Eye (tissue), 1 donor: ENCODE measurements around the gene ZFAND6.
"Not testable (repeated sequence)": the region's sequence is repeated elsewhere in the genome, so short reads cannot be mapped to it uniquely, and the experiment has no call there.

ENCODE experiments used
- DNase-seq: peaks from one replicate; pipeline ENCODE4 v3.0.0-alpha.2; 2015

Gene ZFAND6

DNA sequence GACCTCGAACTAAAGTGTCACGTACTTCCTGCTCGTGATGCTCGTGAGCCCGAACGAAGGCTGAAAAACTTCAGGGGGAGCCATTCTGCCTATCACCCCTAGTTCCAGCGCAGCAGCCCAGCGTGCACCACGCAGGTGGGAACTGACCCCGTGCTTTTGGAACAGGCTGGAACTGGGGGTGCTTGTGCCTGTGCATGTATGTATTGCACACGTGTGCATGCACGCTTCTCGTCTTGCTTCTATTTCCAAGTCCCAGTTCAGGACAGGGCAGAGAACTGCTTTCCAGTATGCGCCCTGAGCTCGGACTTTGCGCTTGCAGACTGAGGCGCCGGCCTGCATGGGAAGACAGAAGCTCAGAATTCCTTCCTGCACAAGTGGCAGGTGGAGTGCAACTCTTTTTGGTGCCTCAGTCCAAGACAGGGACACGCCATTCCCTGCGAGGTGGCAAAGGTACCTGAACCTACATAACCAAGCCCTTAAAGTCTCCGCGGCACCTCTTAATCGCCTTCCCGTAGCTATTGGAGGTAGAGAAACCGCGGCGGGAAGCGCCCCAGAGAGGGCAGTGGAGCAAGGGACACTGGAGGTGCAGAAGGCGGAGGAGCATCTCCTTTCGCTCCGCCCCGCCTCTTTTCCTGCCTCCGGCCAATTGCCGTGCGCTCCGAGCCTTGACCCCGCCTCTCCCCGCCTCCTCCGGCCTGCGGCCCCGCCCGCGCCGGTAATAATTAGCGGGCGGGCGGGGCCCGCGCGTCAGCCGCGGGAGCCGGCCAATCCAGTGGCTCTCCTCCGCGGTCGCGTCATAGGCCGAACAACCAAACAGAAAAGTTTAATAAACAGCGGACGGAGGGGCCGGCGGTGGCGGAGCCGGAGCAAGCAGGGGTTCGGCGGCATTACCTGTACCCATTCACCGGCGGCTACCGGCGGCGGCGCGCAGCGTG is at the start of gene ZFAND6:
TSS of gene ZFAND6 (plus strand) at position 826 of the 935 bp plus-strand sequence. CDS start 60,669 bp downstream, outside the sequence.
- peak; percentile 98 for DNase-seq

DNA sequence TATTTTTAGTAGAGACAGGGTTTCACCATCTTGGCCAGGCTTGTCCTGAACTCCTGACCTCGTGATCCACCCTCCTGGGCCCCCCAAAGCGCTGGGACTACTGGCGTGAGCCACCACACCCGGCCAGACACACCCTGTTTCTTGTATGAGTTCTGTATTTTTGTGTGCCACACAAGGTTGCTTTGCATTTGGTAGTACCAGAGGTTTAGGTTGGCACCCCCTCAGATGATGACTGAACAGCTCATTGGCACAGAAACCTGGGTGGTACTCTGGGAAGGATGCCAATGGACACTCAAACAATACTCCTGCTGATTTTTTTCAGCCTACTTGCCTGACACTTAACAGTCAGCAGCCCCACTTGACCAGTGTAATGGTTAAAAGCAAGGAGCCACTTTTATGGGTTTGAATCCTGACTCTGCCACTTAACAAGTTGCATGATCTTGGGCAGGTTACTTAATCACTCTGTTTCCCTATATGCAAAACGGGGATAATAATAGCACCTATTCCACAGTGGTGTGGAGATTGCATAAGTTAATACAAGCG is 49.3 kb upstream of the ZFAND6 start:
- no peak for DNase-seq

DNA sequence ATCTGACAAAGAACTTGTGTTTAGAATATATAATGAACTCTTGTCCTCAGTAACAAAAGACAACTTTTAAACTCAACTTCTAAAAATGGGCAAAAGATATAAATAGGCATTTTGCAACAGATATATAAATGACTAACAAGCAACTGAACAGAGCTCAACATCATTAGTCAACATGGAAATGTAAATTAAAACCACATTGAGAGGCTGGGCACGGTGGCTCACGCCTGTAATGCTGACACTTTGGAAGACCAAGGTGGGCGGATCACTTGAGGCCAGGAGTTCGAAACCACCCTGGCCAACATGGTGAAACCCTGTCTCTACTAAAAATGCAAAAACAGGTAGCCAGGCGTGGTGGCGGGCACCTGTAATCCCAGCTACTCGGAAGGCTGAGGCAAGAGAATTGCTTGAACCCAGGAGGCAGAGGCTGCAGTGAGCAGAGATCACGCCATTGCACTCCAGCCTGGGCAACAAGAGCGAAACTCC is 48.4 kb upstream of the ZFAND6 start:
- DNase-seq = not testable (repeated sequence)

DNA sequence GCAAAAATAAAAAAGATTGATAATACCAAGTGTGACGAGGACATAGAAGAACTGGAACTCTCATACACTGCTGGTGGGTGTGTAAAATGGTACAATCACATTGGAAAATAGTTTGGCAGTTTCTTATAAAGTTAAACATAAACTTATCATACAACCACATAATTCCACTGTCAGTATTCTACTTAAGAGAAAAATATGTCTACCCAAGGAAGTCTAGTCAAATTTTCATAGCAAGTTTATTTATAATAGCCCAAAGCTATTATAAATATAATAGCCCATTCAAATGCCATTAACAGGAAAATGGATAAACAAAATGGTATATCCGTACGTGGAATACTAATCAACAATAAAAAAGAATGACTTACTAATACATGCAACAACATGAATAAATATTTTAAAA is 47.9 kb upstream of the ZFAND6 start:
- DNase-seq = no peak

DNA sequence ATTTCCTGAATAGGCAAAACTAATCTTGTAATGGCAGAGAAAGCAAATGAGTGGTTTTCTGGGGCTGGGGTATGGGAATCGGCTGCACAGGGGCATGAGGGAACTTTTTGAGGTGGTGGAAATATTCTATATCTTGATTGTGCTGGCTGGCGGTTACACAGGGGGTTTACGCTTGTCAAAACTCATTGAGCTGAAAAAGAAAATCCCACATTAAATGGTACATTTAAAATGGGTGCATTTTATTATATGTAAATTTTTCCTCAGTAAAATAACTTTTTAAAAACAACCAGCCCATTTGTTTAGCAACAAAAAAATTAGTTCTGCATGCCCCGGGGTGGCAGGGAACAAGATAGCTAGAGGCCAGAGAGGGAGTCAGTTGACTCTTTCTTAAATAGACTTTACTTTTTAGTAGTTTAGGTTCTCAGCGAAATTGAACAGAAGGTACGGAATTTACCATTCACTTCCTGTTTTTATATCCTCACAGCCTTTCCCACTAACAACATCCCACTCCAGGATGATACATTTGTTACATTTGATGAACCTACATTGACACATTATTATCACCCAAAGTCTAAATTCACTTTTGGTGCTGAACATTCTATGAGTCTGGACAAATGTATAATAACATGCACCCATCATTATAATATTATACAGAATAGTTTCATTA is 47.3 kb upstream of the ZFAND6 start:
- DNase-seq = peak; percentile 33

DNA sequence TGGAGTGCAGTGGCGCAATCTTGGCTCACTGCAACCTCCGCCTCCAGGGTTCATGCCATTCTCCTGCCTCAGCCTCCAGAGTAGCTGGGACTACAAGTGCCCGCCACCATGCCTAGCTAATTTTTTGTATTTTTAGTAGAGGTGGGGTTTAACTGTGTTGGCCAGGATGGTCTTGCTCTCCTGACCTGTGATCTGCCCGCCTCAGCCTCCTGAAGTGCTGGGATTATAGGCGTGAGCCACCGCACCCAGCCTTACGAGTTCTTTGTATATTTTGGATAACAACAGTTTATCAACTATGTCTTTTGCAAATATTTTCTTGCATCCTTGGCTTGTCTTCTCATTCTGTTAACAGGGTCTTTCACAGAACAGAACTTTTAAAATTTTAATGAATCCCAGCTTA is 45.3 kb upstream of the ZFAND6 start:
- DNase-seq = not testable (repeated sequence)

DNA sequence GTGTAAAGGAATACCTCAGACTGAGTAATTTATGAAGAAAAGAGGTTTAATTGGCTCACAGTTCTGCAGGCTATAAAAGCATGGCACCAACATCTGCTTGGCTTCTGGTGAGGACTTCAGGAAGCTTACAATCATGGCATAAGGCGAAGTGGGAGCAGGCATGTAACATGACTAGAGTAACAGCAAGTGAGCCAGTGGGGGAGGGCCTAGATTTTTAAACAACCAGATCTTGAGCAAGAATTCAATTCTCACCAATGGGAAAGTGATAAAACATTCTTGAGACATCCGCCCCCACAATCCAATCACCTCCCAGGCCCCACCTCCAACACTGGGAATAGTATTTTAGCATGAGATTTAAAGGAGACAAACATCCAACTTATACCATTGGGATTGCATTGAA is 44.3 kb upstream of the ZFAND6 start:
- no peak for DNase-seq

DNA sequence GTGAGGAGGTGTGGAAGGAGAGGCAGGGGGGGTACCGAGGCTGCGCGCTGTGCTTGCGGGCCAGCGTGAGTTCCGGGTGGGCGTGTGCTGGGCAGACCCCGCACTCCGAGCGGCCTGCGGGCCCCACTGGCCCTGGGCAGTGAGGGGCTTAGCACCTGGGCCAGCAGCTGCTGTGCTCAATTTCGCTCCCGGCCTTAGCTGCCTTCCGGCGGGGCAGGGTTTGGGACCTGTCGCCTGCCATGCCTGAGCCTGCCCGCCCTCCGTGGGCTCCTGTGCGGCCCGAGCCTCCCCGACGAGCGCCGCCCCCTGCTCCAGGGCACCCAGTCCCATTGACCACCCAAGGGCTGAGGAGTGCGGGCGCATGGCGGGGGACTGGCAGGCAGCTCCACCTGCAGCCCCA is 43.0 kb upstream of the ZFAND6 start:
- DNase-seq = not testable (repeated sequence)

DNA sequence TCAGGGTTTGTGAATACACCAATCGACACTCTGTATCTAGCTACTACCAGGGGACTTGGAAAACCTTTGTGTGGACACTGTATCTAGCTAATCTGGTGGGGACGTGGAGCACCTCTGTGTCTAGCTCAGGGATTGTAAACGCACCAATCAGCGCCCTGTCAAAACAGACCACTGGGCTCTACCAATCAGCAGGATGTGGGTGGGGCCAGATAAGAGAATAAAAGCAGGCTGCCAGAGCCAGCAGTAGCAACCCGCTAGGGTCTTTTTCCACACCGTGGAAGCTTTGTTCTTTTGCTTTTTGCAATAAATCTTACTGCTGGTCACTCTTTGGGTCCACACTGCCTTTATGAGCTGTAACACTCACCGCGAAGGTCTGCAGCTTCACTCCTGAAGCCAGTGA is 42.3 kb upstream of the ZFAND6 start:
- not testable (repeated sequence) for DNase-seq

DNA sequence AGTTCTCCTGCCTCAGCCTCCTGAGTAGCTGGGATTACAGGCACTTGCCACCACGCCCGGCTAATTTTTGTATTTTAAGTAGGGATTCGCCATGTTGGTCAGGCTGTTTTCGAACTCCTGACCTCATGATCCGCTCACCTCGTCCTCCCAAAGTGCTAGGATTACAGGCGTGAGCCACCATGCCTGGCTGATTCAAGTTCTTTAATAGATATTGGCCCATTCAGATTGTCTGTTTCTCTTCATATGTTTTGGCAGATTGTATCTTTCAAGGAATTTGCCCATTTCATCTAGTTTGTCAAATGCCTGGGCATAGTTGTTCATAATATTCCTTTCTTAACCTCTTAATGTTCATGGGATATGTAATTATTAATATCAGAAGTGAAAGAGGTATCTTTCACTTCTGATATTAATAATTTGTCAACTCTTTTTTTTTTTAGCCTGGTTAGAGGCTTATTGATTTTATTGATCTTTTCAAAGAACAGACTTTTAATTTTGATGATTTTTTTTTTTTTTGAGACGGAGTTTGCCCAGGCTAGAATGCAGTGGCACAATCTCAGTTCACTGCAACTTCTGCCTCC is 40.2 kb upstream of the ZFAND6 start:
- no peak for DNase-seq

DNA sequence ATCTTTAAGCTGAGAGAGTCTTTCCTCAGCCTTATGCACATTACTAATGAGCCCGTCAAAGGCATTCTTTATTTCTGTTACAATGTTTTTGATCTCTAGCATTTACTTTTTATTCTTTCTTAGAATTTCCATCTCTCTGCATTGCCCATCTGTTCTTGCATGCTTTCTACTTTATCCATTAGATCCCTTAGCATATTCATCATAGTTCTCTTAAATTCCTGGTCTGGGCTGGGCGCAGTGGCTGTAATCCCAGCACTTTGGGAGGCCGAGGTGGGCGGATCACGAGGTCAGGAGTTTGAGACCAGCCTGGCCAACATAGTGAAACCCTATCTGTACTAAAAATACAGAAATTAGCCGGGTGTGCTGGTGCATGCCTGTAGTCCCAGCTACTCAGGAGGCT is 39.3 kb upstream of the ZFAND6 start:
- not testable (repeated sequence) for DNase-seq

DNA sequence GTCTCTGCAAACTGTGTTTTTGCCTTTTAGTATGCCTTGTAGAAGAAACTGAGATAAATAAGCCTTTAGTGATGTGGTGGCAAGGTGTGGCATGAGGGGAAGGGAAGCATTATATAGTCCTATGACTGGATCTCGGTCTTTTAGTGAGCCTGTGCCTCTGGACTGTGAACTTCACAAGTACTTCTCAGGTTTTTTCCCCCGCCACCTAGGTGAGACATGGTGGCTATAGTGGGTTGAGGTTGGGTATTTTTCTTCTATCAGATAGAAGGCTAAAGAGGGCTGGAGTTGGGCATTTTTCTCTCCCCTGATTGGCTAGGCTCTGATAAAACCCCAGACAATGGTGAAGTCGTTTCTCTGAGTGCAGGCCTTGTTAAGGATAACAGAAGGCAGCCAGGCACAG is 38.7 kb upstream of the ZFAND6 start:
- no peak for DNase-seq

DNA sequence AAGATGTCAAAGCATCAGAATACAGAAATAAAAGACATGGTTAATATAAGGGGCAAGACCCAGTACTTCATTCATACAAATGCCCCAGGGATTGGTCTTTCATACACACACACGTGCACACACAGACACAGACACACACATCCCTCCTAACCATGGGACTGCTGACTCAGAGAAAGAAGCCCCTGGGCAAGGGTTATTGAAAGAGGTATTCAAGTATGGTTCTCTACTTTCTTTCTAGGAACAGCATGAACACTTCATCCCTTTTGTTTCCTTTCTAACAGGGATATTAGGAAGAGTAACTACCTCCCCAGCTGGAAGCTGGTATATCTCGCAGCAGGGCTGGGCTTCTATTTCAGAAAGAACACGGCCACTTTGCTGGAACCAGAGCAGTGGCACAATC is 33.2 kb upstream of the ZFAND6 start:
- DNase-seq = no peak

DNA sequence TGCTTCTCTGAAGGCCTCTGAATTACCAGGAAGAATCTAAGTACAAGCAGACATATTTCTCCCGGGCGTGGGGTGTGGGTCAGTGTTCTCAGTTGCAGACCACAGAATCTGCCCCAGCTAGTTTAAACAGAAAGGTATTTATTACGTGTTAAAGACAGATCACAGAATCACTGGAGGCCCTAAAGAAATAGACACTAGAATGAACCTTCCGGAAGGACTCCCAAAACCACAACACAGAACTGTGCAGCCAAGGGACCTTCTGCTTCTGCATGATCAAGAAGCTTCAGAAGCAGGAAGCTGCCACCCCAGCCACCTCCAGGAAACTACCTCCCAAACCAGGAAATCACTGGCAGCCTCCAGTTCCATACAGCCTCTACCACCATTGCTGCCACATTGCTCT is 32.7 kb upstream of the ZFAND6 start:
- DNase-seq = no peak

DNA sequence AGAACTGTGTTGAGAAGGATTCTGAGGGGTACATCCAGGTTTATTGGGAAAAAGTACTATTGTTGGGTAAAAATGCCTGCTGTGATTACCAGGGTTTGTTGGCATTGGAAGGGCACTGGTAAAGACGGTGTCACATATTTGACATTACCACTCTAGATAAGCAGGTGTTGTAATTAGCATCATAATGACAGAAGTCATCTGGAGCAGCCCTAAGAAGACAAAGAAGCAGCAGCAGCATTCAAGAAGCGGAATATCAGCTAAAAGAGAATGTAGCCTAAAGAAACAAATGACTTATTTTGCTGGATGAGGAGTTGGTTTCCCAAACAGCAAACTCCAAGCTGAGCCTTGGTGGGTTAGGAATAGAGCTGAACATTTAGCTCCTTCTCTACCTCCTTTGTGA is 30.5 kb upstream of the ZFAND6 start:
- no peak for DNase-seq

DNA sequence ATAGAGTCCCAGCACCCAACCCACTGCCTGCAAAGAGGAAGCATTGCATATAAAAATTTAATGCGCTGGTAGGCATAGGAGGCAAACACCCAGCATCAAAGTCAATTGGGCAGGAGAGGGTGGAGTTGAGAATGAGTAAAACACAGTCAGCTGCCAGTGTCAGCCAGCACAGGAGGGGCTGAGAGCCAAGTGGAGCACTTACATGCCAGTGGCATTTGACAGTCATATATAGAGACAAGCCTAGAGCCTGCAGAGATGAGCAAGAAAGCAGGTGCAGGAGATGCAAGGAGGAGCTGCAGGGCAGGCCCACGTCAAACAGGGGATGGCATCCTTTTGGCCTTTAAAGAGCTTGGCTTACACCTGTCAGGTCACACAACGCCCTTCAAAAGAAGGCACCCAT is 27.6 kb upstream of the ZFAND6 start:
- peak; percentile 15 for DNase-seq

DNA sequence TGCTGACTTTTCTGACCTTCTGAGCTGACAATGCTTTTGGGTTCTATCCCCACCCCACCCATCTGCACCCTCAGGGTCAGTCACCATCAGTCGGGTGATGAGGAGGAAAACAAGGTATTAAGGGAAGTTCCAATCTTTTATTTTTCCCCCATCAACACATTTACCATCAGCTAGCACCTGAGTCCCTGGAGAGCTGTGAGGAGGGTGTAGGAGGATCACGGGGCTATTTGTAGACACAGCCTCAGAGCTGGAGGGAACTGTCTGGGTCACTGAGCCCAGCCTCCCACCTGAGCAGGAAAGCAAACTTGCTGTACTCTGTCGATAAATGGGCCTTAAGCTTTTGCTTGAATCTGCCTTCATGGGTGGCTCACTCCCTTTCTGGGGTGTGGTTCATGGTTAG is 24.8 kb upstream of the ZFAND6 start:
- DNase-seq = no peak

DNA sequence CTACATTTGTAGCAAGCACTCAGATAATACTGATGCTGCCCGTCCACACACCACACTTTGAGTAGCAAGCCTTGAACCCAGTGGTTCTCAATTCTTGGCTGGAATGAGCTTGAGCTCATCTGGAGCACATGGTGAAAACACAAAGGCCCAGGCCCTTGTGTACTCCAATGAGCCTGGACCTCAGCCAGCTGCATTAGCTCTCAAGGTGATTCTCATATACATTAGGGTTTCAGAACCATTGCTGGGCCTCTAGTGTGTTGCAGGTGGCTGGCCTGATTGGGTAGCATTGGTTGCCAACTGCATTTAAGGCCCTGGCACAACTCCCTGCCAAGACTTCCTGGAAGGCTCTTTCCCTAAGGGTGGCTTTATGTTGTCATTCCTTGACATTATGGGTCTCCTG is 23.4 kb upstream of the ZFAND6 start:
- DNase-seq = no peak

DNA sequence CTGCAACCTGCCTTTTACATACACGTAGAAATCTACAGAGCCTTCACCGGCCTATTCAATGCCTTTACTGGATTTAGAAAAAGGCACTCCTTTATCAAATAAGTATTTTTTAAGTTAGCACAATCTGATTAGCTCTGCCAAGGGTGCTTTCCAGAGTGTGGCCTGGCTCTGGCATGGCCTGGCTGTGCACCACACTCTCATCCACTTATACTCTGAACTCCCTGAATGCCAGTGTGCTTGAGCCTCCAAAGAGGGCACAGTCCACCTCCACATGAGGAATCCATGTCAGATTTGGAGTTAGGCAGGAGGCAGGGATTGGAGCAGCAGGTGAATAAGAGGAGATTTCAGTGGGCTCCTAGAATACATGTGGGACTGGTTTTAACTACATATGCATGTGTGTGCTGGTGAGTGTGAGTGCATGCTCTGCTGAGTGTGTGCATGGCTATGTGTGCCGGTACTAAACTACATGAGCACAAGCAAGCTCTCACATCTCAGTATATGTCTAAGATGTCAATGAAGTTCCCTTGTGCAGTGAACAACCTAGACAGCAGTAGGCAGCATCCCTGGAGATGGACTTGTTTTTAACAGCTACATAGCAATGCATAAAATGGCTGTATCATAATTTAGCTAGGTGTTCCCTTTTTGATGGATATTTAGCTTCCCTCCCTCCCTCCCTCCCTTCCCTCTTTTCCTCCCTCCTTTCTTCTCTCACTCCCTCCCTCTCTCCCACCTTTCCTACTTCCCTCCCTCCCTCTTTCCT is 17.8 kb upstream of the ZFAND6 start:
- no peak for DNase-seq

DNA sequence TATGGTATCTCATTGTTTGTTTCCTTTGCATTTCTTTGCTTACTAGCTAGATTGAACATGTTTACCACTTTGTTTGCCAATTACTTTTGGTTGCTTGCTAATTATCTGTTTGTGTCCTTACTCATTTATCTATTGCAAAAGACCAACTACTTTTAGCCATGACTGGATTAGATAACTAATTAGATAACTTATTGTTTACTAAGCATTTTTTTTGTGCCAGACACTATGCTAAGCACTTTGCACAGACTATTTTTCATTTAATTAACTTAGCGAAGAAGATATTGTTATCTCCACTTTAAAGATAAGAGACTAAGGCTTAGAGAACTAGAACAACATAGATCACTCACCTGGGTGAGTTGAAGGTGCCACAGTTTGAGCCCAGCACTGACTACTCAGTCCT is 16.9 kb upstream of the ZFAND6 start:
- DNase-seq = no peak

DNA sequence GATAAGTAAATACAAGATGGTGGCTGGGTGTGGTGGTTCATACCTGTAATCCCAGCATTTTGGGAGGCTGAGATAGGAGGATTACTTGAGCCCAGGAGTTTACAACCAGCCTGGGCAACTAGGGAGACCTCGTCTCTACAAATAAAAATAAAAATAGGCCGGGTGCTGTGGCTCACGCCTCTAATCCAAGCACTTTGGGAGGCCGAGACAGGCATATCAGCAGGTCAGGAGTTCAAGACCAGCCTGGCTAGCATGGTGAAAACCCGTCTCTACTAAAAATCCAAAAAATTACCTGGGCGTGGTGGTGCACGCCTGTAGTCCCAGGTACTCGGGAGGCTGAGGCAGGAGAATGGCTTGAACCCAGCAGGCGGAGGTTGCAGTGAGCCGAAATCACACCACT is 14.3 kb upstream of the ZFAND6 start:
- not testable (repeated sequence) for DNase-seq

DNA sequence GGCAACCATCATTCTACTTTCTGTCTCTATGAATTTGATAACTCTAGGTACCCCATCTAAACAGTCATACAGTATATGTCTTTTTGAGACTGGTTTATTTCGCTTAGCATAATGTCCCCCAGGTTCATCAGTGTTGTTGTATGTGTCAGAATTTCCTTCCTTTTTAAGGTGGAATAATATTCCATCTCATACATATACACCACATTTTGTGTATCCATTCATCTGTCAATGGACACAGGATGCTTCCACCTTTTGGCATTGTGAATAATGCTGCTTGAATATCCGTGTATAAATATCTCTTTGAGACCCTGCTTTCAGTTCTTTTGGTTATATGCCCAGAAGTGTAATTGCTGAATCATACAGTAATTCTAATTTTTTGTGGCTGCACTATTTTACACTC is 10.4 kb upstream of the ZFAND6 start:
- DNase-seq = no peak
